ENCODE data around the gene IRF2BP2. TPM values are rescaled to one million over a fixed set of nuclear protein-coding genes. Genes with fewer than 3 reads are reported as not detected.

Gene IRF2BP2
- total and polyA plus RNA-seq, 2 donors (not counting 1 experiment from before 2014, with no cell fraction given), result 126 to 255 TPM

DNA sequence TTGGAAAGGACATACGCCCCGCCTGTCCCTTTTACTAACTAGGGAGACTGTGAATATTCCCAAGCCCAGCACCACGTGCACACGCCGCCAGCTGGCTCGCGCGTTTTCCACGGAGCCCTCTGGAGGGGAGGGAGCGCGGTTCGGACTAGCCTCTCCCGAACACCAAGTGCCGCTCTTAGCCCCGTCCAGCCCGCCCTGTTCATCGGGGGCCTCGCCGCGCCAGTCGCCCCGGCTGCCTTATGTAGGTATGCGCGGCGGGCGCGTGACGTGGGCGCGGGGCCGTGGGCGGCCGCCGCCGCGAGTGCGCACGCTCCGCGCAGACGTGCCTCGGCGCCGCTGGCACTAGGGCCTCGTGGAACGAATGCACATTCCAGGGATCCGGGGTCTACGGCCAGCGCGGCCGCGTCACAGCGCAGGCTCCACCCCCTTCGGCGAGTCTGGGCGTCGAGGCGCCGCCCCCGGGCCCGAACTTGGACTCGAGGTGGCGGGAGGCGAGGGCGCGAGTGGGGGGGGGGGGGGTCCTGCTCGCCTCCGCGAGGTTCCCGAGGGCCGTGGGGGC lies 767 bp upstream of the IRF2BP2 start:
- Mint-ChIP-seq H3K27ac (peak overlapping the region; percentile 99), H3K4me1 (peaks cover 55% of the 10 kb centered on the region), H3K27me3 (no peaks in the 10 kb centered on the region), H3K9me3 (ENCODE audit: insufficient read depth) (no peaks in the 10 kb centered on the region), H3K4me3 (peak overlapping the region; percentile 98)
- peak overlapping the region; percentile 81 for H3K9ac ChIP-seq (ENCODE audit: low read length)
- intact Hi-C loops (cut with micrococcal nuclease), result loop anchor here (1.0 to 5.0 kb wide), 7 partner anchors 11 to 717 kb away; partner anchors contain the start of genes ARID4B and GGPS1
- DNase-seq (peak; percentile 95), ATAC-seq (ENCODE audit: low read depth) (peak; percentile 50)
- WGBS (ENCODE audit: insufficient coverage), result under 1% methylated on average over 71 of the region's 71 CpGs
- H4K20me1 ChIP-seq (ENCODE audit: control insufficient read depth, insufficient read depth, low read length, poor library complexity, severe bottlenecking), result peaks cover 20% of the 10 kb centered on the region
- H3K27ac ChIP-seq (ENCODE audit: low read length in 2 of 2), result peak overlapping the region; percentile 78 to 94
- no peak for TF ChIP-seq EZH2 (IDR thresholded peaks at IDR 0.05; ENCODE audit: borderline replicate concordance, insufficient read depth, low read depth, low read length, poor library complexity, severe bottlenecking)
- TF ChIP-seq, protein P1, sequence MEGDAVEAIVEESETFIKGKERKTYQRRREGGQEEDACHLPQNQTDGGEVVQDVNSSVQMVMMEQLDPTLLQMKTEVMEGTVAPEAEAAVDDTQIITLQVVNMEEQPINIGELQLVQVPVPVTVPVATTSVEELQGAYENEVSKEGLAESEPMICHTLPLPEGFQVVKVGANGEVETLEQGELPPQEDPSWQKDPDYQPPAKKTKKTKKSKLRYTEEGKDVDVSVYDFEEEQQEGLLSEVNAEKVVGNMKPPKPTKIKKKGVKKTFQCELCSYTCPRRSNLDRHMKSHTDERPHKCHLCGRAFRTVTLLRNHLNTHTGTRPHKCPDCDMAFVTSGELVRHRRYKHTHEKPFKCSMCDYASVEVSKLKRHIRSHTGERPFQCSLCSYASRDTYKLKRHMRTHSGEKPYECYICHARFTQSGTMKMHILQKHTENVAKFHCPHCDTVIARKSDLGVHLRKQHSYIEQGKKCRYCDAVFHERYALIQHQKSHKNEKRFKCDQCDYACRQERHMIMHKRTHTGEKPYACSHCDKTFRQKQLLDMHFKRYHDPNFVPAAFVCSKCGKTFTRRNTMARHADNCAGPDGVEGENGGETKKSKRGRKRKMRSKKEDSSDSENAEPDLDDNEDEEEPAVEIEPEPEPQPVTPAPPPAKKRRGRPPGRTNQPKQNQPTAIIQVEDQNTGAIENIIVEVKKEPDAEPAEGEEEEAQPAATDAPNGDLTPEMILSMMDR (IDR thresholded peaks at IDR 0.05), result no peak
- peaks cover 0 to 7% of the 10 kb centered on the region in 2 experiments for H3K36me3 ChIP-seq (replicated peaks in 1 of 2; ENCODE audit: control extremely low read depth in 1 of 2, control insufficient read depth in 1 of 2, extremely low read depth in 1 of 2, insufficient read depth in 2 of 2, low read length in 1 of 2)
- peak overlapping the region; percentile 94 for H3K4me2 ChIP-seq (replicated peaks; ENCODE audit: low read depth, low read length, poor library complexity, severe bottlenecking)
- peak overlapping the region; percentile 54 to 95 (median 70) for H3K4me3 ChIP-seq (ENCODE audit: control extremely low read depth in 1 of 5, extremely low read depth in 1 of 5, insufficient read depth in 1 of 5, low read depth in 2 of 5, low read length in 4 of 5)
- H3K79me2 ChIP-seq (ENCODE audit: control insufficient read depth, insufficient read depth, low read length), result peaks cover 28% of the 10 kb centered on the region
- no peaks in the 10 kb centered on the region for H3K27me3 ChIP-seq (replicated peaks in 1 of 4; ENCODE audit: control extremely low read depth in 1 of 4, control insufficient read depth in 3 of 4, insufficient read depth in 4 of 4, low read length in 3 of 4)
- ChIA-PET CTCF (interaction anchor here (0.6 to 7.3 kb wide), 15 partner anchors 12 to 474 kb away, joined by 3 to 70 read pairs (median 6); no protein-coding TSS in a partner anchor), POLR2A (interaction anchor here (0.7 to 4.8 kb wide), 15 partner anchors 11 to 894 kb away, joined by 3 to 50 read pairs (median 6); partner anchors contain the start of gene B3GALNT2)
- peaks cover 44 to 48% of the 10 kb centered on the region in 2 donors for H3K4me1 ChIP-seq (ENCODE audit: control insufficient read depth in 2 of 2, insufficient read depth in 2 of 2, low read length in 2 of 2)
- H2AFZ ChIP-seq (ENCODE audit: insufficient read depth, low read depth, low read length, poor library complexity, severe bottlenecking), result peak overlapping the region; percentile 50
- peaks cover 0 to 4% (median 0%) of the 10 kb centered on the region in 3 donors for H3K9me3 ChIP-seq (ENCODE audit: control extremely low read depth in 1 of 3, control insufficient read depth in 2 of 3, insufficient read depth in 1 of 3, low read length in 2 of 3)

DNA sequence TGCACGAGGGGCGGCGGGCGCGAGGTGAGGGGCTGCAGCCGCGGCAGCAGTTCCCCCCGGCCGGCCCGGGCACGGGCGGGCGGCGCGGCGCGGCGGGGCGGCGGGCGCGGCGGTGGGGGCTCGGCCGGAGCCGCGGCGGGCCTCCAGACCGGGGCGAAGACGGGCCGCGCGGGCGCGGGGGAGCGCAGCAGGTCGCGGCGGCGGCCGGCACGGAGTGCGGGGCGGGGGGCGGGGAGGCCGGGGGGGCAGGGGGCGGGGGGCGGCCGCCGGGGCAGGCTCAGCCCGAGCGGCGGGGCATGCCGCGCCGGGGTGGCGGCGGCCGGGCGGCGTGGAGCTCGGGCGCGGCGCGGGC lies 311 bp downstream of the IRF2BP2 start:
- H4K20me1 ChIP-seq (ENCODE audit: control insufficient read depth, insufficient read depth, low read length, poor library complexity, severe bottlenecking), result peaks cover 20% of the 10 kb centered on the region
- H3K9ac ChIP-seq (ENCODE audit: low read length), result peak overlapping the region; percentile 81
- no peaks in the 10 kb centered on the region for H3K9me3 Mint-ChIP-seq (ENCODE audit: insufficient read depth)
- H3K27me3 Mint-ChIP-seq, result no peaks in the 10 kb centered on the region
- peak overlapping the region; percentile 98 for H3K4me3 Mint-ChIP-seq
- H3K4me1 Mint-ChIP-seq, result peaks cover 62% of the 10 kb centered on the region
- H3K9me3 ChIP-seq (ENCODE audit: control extremely low read depth in 1 of 3, control insufficient read depth in 2 of 3, insufficient read depth in 1 of 3, low read length in 2 of 3), result peaks cover 0 to 4% (median 0%) of the 10 kb centered on the region in 3 donors
- peak overlapping the region in 4 of 5 experiments; percentile 54 to 83 (median 70) for H3K4me3 ChIP-seq (ENCODE audit: control extremely low read depth in 1 of 5, extremely low read depth in 1 of 5, insufficient read depth in 1 of 5, low read depth in 2 of 5, low read length in 4 of 5)
- no peak for DNase-seq
- under 1% methylated on average over 66 of the region's 67 CpGs for WGBS (ENCODE audit: insufficient coverage)
- peaks cover 0 to 7% of the 10 kb centered on the region in 2 experiments for H3K36me3 ChIP-seq (replicated peaks in 1 of 2; ENCODE audit: control extremely low read depth in 1 of 2, control insufficient read depth in 1 of 2, extremely low read depth in 1 of 2, insufficient read depth in 2 of 2, low read length in 1 of 2)
- ChIA-PET POLR2A (interaction anchor here (0.6 to 4.8 kb wide), 11 partner anchors 10 to 895 kb away, joined by 3 to 50 read pairs (median 5); partner anchors contain the start of gene B3GALNT2), CTCF (interaction anchor here (0.9 to 7.3 kb wide), 7 partner anchors 11 to 475 kb away, joined by 3 to 70 read pairs (median 4); no protein-coding TSS in a partner anchor)
- H3K27me3 ChIP-seq (replicated peaks in 1 of 4; ENCODE audit: control extremely low read depth in 1 of 4, control insufficient read depth in 3 of 4, insufficient read depth in 4 of 4, low read length in 3 of 4), result no peaks in the 10 kb centered on the region
- no peak for ATAC-seq (ENCODE audit: low read depth)
- no peak overlapping the region for H3K27ac ChIP-seq (ENCODE audit: low read length in 2 of 2)
- H3K4me1 ChIP-seq (ENCODE audit: control insufficient read depth in 2 of 2, insufficient read depth in 2 of 2, low read length in 2 of 2), result peaks cover 55% of the 10 kb centered on the region in 2 donors
- H2AFZ ChIP-seq (ENCODE audit: insufficient read depth, low read depth, low read length, poor library complexity, severe bottlenecking), result no peak overlapping the region
- peak overlapping the region; percentile 94 for H3K4me2 ChIP-seq (replicated peaks; ENCODE audit: low read depth, low read length, poor library complexity, severe bottlenecking)
- peaks cover 39% of the 10 kb centered on the region for H3K79me2 ChIP-seq (ENCODE audit: control insufficient read depth, insufficient read depth, low read length)
- intact Hi-C loops (cut with micrococcal nuclease), result loop anchor here (1.0 to 5.0 kb wide), 7 partner anchors 10 to 718 kb away; partner anchors contain the start of genes ARID4B and GGPS1
- TF ChIP-seq, protein P1 (IDR thresholded peaks at IDR 0.05), result no peak
- no peak for TF ChIP-seq EZH2 (IDR thresholded peaks at IDR 0.05; ENCODE audit: borderline replicate concordance, insufficient read depth, low read depth, low read length, poor library complexity, severe bottlenecking)
- peak overlapping the region; percentile 99 for H3K27ac Mint-ChIP-seq
